HEK293 (cell line): ENCODE measurements around the gene FAM200B.

ENCODE experiments used
- CTCF ChIA-PET: fragments of 350-600 bp; formaldehyde crosslinking; extraction: SDS; loops from one replicate; lab custom pipeline; 2021; ENCODE audit warnings: antibody characterized with exemption; lab: Yijun Ruan, JAX
- POLR2A ChIA-PET: fragments of 300-600 bp; formaldehyde crosslinking; extraction: SDS; loops from one replicate; lab custom pipeline; 2020; ENCODE audit warnings: antibody characterized with exemption, inconsistent platforms; lab: Yijun Ruan, JAX
- H3K27ac ChIP-seq: fragments of 200-500 bp; sonication (Bioruptor generic); 2 replicates; pipeline ENCODE4 v1.5.1; 2014; ENCODE audit warnings: low read depth, low read length, control low read depth, inconsistent platforms; ENCODE audit errors: extremely low read depth
- H3K36me3 ChIP-seq, 2 experiments: fragments of 200-500 bp in 1 of 2; sonication (Bioruptor generic) in 1 of 2; 1 replicate in 1 of 2; 2 replicates in 1 of 2; pipeline ENCODE4 v1.5.1; 2014 to 2017; ENCODE audit warnings: inconsistent platforms in 2 of 2, low read length in 2 of 2; ENCODE audit not compliant: control insufficient read depth in 2 of 2, insufficient read depth in 1 of 2
- H3K4me1 ChIP-seq: fragments of 200-500 bp; sonication (Bioruptor generic); 2 replicates; pipeline ENCODE4 v1.5.1; 2014; ENCODE audit warnings: mild to moderate bottlenecking, low read length, inconsistent platforms; ENCODE audit not compliant: control insufficient read depth, insufficient read depth
- H3K4me3 ChIP-seq: 2 replicates; pipeline ENCODE4 v1.5.1; 2011; ENCODE audit warnings: low read depth, mild to moderate bottlenecking, control low read depth, low read length, moderate library complexity
- H3K9me3 ChIP-seq: fragments of 200-500 bp; sonication (Bioruptor generic); 2 replicates; pipeline ENCODE4 v1.5.1; 2014; ENCODE audit warnings: low read depth, low read length, inconsistent platforms; ENCODE audit not compliant: control insufficient read depth, insufficient read depth
- HOXA7 ChIP-seq: sonication (generic); formaldehyde crosslinking; IDR thresholded peaks from 2 replicates; pipeline ENCODE4 v1.8.1; 2022; ENCODE audit warnings: missing genetic modification reagents, borderline replicate concordance
- KLF1 ChIP-seq: fragments of 450-650 bp; formaldehyde crosslinking; IDR thresholded peaks from 2 replicates; pipeline ENCODE4 v1.5.1; 2016; ENCODE audit warnings: missing biosample characterization, missing genetic modification characterization
- KLF8 ChIP-seq: fragments of 450-650 bp; formaldehyde crosslinking; IDR thresholded peaks from 2 replicates; pipeline ENCODE4 v1.5.1; 2016; ENCODE audit warnings: missing biosample characterization, missing genetic modification characterization
- MZF1 ChIP-seq: fragments of 450-650 bp; formaldehyde crosslinking; IDR thresholded peaks from 2 replicates; pipeline ENCODE4 v1.5.1; 2017; ENCODE audit warnings: missing biosample characterization, missing genetic modification characterization, borderline replicate concordance
- SCRT2 ChIP-seq: fragments of 450-650 bp; formaldehyde crosslinking; IDR thresholded peaks from 2 replicates; pipeline ENCODE4 v1.5.1; 2016; ENCODE audit warnings: missing biosample characterization, missing genetic modification characterization
- ZBTB20 ChIP-seq: fragments of 450-650 bp; formaldehyde crosslinking; IDR thresholded peaks from 2 replicates; pipeline ENCODE4 v1.5.1; 2016; ENCODE audit warnings: missing biosample characterization, missing genetic modification characterization
- ZBTB48 ChIP-seq: fragments of 450-650 bp; formaldehyde crosslinking; IDR thresholded peaks from 2 replicates; pipeline ENCODE4 v1.5.1; 2016; ENCODE audit warnings: missing biosample characterization, missing genetic modification characterization
- ZNF174 ChIP-seq: fragments of 450-650 bp; formaldehyde crosslinking; IDR thresholded peaks from 2 replicates; pipeline ENCODE4 v1.5.0; 2017; ENCODE audit warnings: missing biosample characterization, mild to moderate bottlenecking, missing genetic modification characterization
- ZNF211 ChIP-seq: fragments of 450-650 bp; formaldehyde crosslinking; IDR thresholded peaks from 2 replicates; pipeline ENCODE4 v1.5.1; 2016; ENCODE audit warnings: low read depth, missing biosample characterization, missing genetic modification characterization
- ZNF221 ChIP-seq: fragments of 450-650 bp; formaldehyde crosslinking; IDR thresholded peaks from 2 replicates; pipeline ENCODE4 v1.5.1; 2017; ENCODE audit warnings: missing biosample characterization, missing genetic modification characterization, borderline replicate concordance
- ZNF341 ChIP-seq: fragments of 450-650 bp; formaldehyde crosslinking; IDR thresholded peaks from 2 replicates; pipeline ENCODE4; 2016; ENCODE audit warnings: low read depth, missing biosample characterization, missing genetic modification characterization
- ZNF394 ChIP-seq: fragments of 450-650 bp; formaldehyde crosslinking; IDR thresholded peaks from 2 replicates; pipeline ENCODE4 v1.5.1; 2016; ENCODE audit warnings: missing biosample characterization, missing genetic modification characterization, mild to moderate bottlenecking, moderate library complexity, borderline replicate concordance
- ZNF664 ChIP-seq: fragments of 450-650 bp; formaldehyde crosslinking; IDR thresholded peaks from 2 replicates; pipeline ENCODE4 v1.5.1; 2016; ENCODE audit warnings: missing biosample characterization, missing genetic modification characterization
- ZNF768 ChIP-seq: fragments of 450-650 bp; formaldehyde crosslinking; IDR thresholded peaks from 2 replicates; pipeline ENCODE4 v1.5.1; 2018; ENCODE audit warnings: missing biosample characterization, mild to moderate bottlenecking, missing genetic modification characterization
- ZNF785 ChIP-seq: fragments of 450-650 bp; formaldehyde crosslinking; IDR thresholded peaks from 2 replicates; pipeline ENCODE4 v1.5.1; 2016; ENCODE audit warnings: missing biosample characterization, missing genetic modification characterization
- ZNF791 ChIP-seq: fragments of 450-650 bp; formaldehyde crosslinking; IDR thresholded peaks from 2 replicates; pipeline ENCODE4 v1.5.1; 2016; ENCODE audit warnings: missing biosample characterization, missing genetic modification characterization
- ZSCAN23 ChIP-seq: fragments of 450-650 bp; formaldehyde crosslinking; IDR thresholded peaks from 2 replicates; pipeline ENCODE4 v1.5.1; 2016; ENCODE audit warnings: missing biosample characterization, missing genetic modification characterization
- ZSCAN30 ChIP-seq: fragments of 450-650 bp; IDR thresholded peaks from 2 replicates; pipeline ENCODE4 v1.5.1; 2018; ENCODE audit warnings: missing biosample characterization, mild to moderate bottlenecking, missing genetic modification characterization, moderate library complexity
- TF ChIP-seq, protein P1 (sequence below): fragments of 450-650 bp; formaldehyde crosslinking; IDR thresholded peaks from 2 replicates; pipeline ENCODE4 v1.5.1; 2017; ENCODE audit warnings: missing biosample characterization, missing genetic modification characterization
- TF ChIP-seq, protein P2 (sequence below): fragments of 450-650 bp; formaldehyde crosslinking; IDR thresholded peaks from 2 replicates; pipeline ENCODE4 v1.5.1; 2017; ENCODE audit warnings: missing biosample characterization, missing genetic modification characterization
- TF ChIP-seq, protein P3 (sequence below): fragments of 450-650 bp; formaldehyde crosslinking; IDR thresholded peaks from 2 replicates; pipeline ENCODE4 v1.5.1; 2016; ENCODE audit warnings: missing biosample characterization, missing genetic modification characterization
- TF ChIP-seq, protein P4 (sequence below): fragments of 450-650 bp; formaldehyde crosslinking; IDR thresholded peaks from 2 replicates; pipeline ENCODE4 v1.5.1; 2017; ENCODE audit warnings: missing biosample characterization, mild to moderate bottlenecking, missing genetic modification characterization, moderate library complexity
- TF ChIP-seq, protein P5 (sequence below): fragments of 450-650 bp; formaldehyde crosslinking; IDR thresholded peaks from 2 replicates; pipeline ENCODE4 v1.5.1; 2017; ENCODE audit warnings: missing biosample characterization, missing genetic modification characterization

FAM200B gene

DNA sequence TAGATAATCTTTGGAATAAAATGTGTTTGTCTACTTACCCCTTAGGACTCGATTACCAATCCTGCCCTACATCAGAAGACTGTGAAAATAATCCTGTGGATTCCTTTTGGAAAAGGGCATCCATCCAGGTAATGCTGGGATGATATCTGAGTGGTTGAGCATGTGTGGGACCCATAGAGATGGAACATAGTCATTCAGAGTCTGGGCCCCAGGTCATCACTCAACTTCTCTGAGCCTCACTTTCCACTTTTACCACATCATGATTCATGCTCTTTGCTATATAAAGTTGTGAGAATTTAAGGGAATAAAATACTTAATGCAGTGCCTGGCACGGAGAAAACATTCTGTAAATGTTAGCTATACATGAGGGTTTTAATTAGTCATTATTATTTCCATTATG is 30.1 kb downstream of the FAM200B start (continued):
- TF ChIP-seq, protein P1, sequence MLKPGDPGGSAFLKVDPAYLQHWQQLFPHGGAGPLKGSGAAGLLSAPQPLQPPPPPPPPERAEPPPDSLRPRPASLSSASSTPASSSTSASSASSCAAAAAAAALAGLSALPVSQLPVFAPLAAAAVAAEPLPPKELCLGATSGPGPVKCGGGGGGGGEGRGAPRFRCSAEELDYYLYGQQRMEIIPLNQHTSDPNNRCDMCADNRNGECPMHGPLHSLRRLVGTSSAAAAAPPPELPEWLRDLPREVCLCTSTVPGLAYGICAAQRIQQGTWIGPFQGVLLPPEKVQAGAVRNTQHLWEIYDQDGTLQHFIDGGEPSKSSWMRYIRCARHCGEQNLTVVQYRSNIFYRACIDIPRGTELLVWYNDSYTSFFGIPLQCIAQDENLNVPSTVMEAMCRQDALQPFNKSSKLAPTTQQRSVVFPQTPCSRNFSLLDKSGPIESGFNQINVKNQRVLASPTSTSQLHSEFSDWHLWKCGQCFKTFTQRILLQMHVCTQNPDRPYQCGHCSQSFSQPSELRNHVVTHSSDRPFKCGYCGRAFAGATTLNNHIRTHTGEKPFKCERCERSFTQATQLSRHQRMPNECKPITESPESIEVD, result no peak
- TF ChIP-seq, protein P2, sequence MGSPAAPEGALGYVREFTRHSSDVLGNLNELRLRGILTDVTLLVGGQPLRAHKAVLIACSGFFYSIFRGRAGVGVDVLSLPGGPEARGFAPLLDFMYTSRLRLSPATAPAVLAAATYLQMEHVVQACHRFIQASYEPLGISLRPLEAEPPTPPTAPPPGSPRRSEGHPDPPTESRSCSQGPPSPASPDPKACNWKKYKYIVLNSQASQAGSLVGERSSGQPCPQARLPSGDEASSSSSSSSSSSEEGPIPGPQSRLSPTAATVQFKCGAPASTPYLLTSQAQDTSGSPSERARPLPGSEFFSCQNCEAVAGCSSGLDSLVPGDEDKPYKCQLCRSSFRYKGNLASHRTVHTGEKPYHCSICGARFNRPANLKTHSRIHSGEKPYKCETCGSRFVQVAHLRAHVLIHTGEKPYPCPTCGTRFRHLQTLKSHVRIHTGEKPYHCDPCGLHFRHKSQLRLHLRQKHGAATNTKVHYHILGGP (tag by site-specific recombination), result no peak
- no peak for TF ChIP-seq SCRT2
- TF ChIP-seq, all 188 proteins: peak for 0

DNA sequence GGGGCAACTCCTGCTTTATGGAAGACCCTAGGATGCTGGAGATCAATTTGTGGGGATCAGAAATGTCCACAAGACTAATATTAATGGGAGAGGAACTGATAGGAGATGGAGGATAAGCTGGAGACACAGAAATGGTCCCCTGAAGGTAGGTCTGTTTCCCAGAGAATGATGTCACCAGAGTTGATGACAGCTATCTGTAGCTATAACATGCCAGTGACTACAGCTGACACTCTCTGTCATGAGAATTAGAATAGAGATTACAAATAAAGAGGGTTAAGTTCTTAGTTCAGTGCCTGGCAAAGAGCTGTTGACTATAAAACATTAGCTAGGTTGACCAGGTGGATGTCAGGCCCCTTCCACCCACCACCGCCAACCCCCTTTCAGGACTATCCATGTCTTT is 30.6 kb downstream of the FAM200B start:
- ChIA-PET POLR2A (interaction anchor here (0.8 kb wide), 1 partner anchor 30 kb away, joined by 3 read pairs; no protein-coding TSS in a partner anchor), CTCF (no interaction called here)
- TF ChIP-seq ZBTB48 (tag by site-specific recombination) (no peak), ZSCAN30 (tag by site-specific recombination) (no peak), ZNF174 (tag by site-specific recombination) (no peak), ZNF211 (tag by site-specific recombination) (no peak), ZBTB20 (no peak), HOXA7 (CRISPR knock-in tag) (no peak), ZNF341 (tag by site-specific recombination) (no peak), ZNF791 (no peak), KLF1 (tag by site-specific recombination) (no peak)
- TF ChIP-seq, protein P3, sequence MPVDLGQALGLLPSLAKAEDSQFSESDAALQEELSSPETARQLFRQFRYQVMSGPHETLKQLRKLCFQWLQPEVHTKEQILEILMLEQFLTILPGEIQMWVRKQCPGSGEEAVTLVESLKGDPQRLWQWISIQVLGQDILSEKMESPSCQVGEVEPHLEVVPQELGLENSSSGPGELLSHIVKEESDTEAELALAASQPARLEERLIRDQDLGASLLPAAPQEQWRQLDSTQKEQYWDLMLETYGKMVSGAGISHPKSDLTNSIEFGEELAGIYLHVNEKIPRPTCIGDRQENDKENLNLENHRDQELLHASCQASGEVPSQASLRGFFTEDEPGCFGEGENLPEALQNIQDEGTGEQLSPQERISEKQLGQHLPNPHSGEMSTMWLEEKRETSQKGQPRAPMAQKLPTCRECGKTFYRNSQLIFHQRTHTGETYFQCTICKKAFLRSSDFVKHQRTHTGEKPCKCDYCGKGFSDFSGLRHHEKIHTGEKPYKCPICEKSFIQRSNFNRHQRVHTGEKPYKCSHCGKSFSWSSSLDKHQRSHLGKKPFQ (tag by site-specific recombination), result no peak
- TF ChIP-seq, protein P4, sequence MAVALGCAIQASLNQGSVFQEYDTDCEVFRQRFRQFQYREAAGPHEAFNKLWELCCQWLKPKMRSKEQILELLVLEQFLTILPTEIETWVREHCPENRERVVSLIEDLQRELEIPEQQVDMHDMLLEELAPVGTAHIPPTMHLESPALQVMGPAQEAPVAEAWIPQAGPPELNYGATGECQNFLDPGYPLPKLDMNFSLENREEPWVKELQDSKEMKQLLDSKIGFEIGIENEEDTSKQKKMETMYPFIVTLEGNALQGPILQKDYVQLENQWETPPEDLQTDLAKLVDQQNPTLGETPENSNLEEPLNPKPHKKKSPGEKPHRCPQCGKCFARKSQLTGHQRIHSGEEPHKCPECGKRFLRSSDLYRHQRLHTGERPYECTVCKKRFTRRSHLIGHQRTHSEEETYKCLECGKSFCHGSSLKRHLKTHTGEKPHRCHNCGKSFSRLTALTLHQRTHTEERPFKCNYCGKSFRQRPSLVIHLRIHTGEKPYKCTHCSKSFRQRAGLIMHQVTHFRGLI (tag by site-specific recombination), result no peak
- Histone ChIP-seq H3K27ac (no peak overlapping the region), H3K4me3 (no peak overlapping the region), H3K4me1 (0 out of 2 replicates have a peak, but pooled peaks cover 2% of the 10 kb centered on the region), H3K36me3 (no peaks in the 10 kb centered on the region), H3K9me3 (no peaks in the 10 kb centered on the region)

DNA sequence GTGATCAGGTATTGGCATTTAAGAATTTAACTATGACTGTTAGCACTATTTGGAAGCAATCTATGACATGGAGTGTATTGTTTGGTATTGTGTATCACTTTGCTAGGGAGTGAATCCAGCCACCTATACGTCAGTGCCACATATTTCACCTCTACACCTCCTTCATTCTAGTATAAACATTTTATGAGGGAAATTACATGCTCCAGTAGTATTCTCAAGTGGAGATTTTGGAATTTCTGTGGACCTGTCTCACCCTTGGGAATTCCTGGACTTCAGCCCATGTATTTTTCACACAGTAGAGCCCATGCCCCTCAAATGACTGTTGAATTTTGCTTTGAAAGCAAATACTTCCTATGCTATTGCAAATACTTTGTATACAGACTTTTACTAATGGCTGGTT is 32.5 kb downstream of the FAM200B start:
- ChIA-PET CTCF (interaction anchor here (1.1 kb wide), 1 partner anchor 63 kb away, joined by 3 read pairs; no protein-coding TSS in a partner anchor), POLR2A (no interaction called here)
- H3K36me3 ChIP-seq, result no peaks in the 10 kb centered on the region
- TF ChIP-seq MZF1 (tag by site-specific recombination), result no peak
- no peak for TF ChIP-seq ZNF785 (tag by site-specific recombination)
- TF ChIP-seq, protein P5, sequence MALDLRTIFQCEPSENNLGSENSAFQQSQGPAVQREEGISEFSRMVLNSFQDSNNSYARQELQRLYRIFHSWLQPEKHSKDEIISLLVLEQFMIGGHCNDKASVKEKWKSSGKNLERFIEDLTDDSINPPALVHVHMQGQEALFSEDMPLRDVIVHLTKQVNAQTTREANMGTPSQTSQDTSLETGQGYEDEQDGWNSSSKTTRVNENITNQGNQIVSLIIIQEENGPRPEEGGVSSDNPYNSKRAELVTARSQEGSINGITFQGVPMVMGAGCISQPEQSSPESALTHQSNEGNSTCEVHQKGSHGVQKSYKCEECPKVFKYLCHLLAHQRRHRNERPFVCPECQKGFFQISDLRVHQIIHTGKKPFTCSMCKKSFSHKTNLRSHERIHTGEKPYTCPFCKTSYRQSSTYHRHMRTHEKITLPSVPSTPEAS (tag by site-specific recombination), result no peak
- no peak for TF ChIP-seq ZNF394
- TF ChIP-seq ZNF221 (tag by site-specific recombination), result no peak
- TF ChIP-seq KLF8 (tag by site-specific recombination), result no peak
- no peak for TF ChIP-seq ZNF768 (tag by site-specific recombination)
- no peak for TF ChIP-seq ZNF664 (tag by site-specific recombination)
- no peak for TF ChIP-seq ZSCAN23 (tag by site-specific recombination)
- TF ChIP-seq, all 188 proteins: peak for 0
- no peak overlapping the region for H3K27ac ChIP-seq
- no peaks in the 10 kb centered on the region for H3K9me3 ChIP-seq
- H3K4me3 ChIP-seq, result no peak overlapping the region
- H3K4me1 ChIP-seq, result no peaks in the 10 kb centered on the region
